Body of pancreas (tissue), 4 donors: ENCODE data around the gene SLC3A2.

Experiments
- CTCF ChIP-seq, 7 experiments: fragments of 450-650 bp in 4 of 7; fragments of 200-600 bp in 3 of 7; sonication (generic) in 3 of 7; IDR thresholded peaks; one replicate each; pipeline ENCODE4 v1.5.1; 2016 to 2019; ENCODE audit warnings: antibody characterized with exemption in 7 of 7
- POLR2A ChIP-seq, 3 donors: fragments of 450-650 bp; IDR thresholded peaks; one replicate each; pipeline ENCODE4 v1.6.1; 2016; ENCODE audit warnings: antibody characterized with exemption in 3 of 3, mild to moderate bottlenecking in 2 of 3

- no peak for TF ChIP-seq POLR2A (IDR thresholded peaks at IDR 0.05)
- TF ChIP-seq CTCF (IDR thresholded peaks at IDR 0.05): no peak
Measured at GRCh38 chr11:62908468-62909072, 27.9 kb downstream of the SLC3A2 start.
